ENCODE measurements around the gene RASA3.

GRCh38 chr13:114073881-114074612 lies 58.4 kb downstream of the RASA3 start:
- TF ChIP-seq CTCF (conservative IDR thresholded peaks at IDR 0.05) (no peak), EZH2 (IDR thresholded peaks at IDR 0.05; ENCODE audit: low read depth) (no peak)
